GM21360 (cell line): ENCODE measurements around the gene PRIMPOL.
A peak's percentile ranks its signal among the peaks of the same experiment; 100 is the strongest.
"Not testable (repeated sequence)": the region's sequence is repeated elsewhere in the genome, so short reads cannot be mapped to it uniquely, and the experiment has no call there.

Experiments used
- ATAC-seq: cut with Tn5 transposase; IDR thresholded peaks from one replicate; pipeline ENCODE4 v1.9.1; 2021; ENCODE audit warnings: mild to moderate bottlenecking, moderate library complexity; ENCODE audit not compliant: unreplicated experiment

Gene PRIMPOL

DNA sequence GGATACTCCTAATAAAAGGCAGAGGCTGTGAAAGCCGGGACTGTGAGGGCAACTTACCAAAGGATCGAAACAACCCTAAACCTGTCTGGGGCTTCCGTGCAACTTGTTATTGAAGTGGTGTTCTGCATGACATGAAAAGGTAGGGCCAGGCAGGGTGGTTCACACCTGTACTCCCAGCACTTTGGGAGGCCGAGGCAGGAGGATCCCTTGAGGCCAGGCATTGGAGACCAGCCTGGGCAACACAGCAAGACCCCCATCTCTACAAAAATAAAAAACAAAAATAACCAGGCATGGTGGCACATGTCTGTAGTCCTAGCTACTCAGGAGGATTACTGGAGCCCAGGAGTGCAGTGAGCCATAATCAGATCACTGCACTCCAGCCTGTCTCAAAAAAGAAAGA lies 12.6 kb upstream of the PRIMPOL start:
- ATAC-seq = no peak

DNA sequence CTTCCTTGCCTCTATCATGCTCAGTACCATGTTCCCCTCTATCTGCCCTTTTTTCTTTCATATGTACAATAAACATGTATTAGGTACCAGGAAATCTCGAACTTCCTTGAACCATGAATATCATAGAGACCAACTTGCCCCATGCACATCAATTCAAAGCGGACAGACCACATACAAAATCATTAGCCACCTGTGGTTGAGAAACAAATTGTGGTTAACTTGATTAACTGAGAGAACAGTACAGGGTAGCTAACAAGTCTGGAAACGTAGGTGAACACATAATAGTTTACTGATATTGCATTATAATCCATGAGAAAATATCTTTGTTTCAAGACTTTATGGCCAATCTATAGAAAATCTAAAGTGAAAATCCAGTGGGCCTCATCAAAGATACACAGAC lies 8.5 kb upstream of the PRIMPOL start:
- ATAC-seq = no peak

DNA sequence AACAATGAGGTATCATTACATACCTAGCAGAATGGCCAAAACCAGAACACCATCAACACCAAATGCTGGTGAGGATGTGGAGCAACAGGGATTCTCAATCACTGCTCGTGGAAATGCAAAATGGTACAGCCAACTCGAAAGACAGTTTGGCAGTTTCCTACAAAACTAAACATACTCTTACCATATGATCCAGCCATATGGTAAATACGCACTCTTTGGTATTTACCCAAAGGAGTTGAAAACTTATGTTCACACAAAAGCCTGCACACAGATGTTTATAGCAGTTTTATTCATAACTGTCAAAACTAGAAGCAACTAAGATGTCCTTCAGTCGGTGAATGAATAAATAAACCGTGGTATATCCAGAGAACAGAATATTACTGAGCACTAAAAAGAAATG lies 8.1 kb upstream of the PRIMPOL start:
- no peak for ATAC-seq

DNA sequence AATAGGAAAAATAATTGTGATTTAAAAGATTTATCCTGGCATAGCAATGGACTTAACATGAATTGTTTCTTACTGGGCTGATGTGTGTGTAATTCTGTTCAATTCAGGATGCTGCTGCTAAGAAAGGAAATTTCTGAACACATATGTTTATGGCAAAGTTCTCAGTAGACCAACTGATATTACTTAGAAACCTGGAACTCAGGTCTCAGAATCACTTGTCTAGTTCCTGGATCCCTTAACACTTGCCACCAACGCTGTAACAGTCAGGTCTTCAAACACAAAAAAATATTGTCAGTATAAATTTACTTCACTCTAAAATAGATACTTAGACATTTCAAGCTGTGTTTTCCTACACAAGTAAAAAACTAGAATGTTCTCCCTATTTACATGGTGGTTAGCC lies 5.8 kb upstream of the PRIMPOL start:
- ATAC-seq = no peak

DNA sequence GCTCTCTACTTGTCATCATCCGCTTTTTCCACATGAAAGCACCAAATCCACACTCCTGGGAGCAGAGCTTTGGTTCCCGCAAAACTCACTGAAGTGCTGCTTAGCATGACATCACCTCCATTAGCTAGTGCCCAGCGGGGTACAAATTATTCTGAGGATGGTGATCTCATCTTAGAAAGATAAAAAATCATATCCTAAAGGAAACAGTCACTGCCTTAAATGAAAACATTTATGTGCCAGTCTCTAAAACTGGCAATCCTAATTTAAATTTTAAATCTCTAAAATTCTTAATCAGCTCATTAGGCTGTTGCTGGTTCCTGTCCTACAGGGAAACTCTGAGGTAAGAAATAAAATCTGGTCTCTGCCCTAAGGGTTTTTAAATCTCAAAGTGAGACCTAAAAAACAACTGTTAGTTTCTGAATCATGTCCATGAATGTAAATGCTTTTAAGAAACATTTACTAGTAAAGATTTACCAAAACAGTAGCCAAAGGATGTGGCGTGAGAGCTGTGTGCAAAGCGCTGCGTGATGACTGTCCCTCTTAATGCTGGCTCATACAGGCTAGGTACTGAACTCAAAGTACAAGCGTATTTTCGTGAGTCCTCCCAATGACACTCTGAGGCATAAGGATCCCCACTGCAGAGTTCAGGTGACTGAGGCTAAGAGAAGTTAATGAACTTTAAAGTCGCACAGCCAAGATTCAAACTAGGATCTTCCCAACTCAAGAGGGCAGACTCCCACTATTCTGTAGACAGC lies 4.8 kb upstream of the PRIMPOL start:
- no peak for ATAC-seq

DNA sequence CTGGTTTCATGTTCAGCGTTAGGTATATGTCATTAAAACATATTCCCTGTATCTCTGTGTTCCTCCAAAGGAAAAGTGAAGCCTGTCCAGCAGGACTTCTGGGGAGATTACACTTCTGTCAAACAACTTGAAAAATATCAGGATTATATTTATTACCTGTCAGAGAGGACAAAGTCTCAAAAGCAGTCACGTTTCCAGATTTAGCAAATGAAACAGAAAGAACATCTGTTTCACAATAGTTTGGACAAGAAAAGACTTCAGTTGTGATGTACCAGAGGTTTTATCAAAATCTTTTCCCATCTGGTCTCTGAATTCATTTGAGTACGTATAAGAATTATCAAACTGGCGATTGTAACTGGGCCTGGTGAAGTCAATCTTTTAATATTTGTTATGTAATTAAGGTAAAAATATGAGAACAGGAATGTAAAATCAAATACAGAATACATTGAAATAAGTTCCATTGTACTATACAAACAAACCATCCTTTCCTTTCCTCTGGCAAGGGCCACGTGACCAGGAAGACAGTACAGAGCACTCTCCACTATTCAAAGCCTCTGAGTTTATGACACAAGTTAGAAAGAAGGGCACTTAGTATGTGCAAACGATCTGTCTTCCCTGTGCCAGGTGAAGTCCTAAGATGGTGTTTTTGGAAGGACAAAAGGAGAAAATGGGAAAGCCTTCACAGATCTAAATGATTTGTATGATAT lies 3.5 kb upstream of the PRIMPOL start:
- no peak for ATAC-seq

DNA sequence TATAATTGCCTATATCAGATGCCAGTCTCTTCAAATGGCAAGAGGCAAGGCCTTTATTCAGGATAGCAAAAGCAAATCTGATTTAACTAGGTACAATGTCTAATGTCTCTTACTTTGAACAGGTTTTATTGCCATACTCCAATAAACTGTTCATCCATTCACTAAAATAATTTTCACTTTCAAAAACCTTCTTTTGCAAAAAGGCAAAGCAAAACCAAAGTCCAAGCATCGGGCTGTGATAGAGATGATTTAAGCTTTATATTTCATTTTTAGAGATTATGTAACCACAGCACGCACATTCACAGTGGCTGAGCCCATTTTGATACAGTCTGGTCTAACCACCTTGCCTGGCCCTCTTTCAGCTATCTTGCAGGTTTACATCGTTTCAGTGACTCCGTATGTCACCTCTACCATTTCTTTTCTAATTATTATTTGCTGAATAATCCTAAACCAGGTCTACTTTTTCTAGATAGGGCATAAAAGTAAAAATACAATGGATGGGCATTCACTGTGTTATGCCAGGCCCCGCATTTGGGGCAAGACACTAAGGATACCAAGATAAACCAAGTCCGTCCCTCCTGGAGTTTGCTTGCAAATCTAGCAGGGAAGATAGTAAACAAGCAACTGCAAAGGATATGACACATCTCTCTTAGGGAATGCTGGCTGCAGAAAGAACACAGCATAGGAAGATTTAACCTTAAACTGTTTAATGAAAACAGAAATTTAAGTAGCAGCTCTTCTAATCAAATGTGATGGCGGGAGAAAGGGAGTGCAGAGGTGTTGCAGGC lies 2.1 kb upstream of the PRIMPOL start:
- no peak for ATAC-seq

DNA sequence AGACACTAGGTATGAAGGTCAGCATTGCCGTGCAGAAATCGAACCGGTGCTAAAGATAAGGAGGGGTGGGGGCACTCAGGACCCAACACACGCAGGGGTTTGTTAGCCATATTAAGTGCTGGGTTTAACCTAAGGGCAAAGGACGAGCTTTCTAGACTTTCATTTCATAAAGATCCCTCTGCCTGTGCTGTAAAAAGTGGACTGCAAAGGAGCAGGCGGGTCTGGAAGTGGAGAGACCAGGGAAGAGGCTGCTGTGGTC lies 1.6 kb upstream of the PRIMPOL start:
- ATAC-seq = no peak

DNA sequence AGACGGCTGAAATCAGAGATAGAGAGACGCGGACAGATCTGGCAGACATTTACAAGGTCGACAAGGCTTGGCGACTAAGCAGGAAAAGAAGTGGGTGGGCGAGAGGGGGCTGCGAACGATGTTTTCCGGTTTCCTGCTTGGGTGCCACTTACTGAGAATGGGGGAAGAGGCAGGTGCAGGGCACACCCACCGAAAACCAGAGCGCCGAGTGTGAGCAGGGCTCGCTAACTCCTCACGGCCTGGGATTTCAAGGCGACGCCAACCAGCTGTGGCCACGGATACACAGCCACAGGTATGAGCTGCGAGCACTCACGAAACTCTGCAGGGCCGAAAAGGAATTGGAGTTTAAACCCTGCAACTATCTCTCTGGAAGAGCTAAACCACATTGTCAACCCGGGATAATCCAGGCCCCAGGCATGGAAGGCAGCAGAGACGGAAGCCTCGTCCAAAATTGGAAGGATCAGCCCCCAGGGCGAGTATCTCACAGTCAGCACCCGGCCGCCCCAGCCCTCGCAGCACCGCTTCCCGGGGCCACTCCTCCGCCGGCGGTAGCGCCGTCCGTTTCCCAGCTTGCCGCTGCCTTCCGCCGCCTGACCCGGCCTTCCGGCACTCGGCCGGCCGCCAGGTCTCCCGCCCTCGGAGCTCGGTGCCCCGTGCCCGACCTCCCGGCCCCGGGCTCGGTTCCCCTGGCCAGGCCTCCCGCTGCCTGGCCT lies 1.1 kb upstream of the PRIMPOL start:
- peak; percentile 11 for ATAC-seq

DNA sequence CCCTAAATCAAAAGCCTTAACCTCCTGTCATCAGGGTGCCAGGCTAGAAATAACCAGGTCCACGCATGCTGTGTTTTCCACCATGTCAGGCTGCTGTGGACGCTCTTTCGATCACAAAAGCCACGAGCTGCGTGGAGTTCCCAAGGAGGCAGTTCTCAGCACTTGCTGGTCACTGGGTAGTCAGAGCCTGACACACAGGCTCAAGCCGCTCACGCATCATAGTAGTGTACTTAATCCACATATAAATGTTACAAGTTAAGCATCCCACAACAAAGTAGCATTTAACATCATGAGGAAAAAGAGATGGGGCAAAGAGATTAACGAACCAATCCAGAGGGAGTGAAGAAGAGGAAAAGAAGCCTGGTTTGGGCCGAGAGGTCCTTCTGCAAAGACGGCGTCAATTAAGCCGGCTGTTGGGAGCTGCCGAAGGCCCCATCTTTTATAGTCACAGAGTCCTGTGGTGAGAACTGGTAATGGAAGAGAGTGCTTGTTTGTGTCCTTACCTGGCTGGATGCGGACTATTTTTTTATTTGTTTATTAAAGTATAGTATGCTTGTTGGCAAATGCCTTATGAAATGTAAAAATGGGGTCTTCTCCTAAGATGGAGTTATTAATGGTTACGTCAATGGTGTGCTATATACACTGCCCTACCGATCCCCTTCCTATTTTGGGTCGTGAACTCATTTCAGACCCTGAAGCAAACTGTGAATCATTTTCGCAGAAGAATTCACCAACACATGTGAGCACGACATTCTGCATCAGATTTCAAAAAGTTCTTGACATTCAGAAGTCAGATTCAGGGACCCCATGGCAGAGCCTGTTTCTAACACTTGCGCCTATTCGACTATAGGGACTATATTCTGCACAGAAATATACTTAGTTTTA lies 675 bp downstream of the PRIMPOL start:
- peak; percentile 2 for ATAC-seq

DNA sequence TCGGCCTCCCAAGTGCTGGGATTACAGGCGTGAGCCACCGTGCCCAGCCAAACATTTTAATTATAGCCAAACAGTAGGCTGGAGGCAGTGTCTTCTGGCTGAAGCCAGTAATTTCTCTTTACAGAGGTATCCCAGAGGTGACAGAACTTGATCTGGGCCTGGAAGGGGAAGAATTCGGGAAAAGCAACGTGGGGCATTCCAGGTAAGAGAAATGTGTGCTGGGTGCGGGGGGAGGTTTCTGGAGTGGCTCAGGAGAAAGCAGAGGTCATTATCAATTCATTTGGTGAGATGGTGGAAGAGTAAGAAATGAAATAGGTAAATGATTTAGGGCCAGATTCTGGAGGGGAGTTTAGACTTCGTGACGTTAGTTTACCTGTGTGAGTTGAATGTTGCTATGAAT lies 2.4 kb downstream of the PRIMPOL start:
- ATAC-seq = no peak

DNA sequence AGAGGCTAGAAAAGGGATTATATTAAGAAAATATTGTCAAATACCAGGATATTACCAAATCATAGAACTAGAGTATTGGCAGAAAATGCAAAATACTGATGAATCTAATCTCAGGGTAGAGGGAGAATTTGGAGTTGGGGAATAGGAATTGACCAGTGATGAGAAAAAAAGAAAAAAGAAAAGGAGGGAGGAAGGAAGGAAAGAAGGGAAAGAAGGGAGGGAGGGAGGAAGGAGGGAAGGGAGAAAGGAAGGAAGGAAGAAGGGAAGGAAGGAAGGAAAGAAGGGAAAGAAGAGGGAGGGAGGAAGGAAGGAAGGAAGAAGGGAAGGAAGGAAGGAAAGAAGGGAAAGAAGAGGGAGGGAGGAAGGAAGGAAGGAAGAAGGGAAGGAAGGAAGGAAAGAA lies 3.1 kb downstream of the PRIMPOL start:
- ATAC-seq = not testable (repeated sequence)

DNA sequence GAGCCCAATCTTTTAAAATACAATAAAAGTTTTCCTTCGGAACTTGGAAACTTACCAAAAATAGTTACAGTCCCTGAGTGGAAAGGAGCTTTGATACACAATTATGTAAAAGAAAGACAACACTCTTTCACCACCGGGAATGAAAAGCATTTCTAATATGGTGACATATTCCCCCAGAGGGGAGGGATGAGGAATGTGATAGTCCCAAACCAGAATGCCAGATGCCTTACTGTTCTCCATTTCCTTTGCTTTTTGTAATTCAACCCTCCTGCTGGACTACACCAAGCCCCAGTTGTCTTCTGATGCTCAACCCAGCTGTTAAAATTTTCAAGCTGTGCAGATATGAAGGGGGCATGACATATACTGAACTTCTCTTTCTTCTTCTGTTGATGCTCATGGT lies 4.1 kb downstream of the PRIMPOL start:
- ATAC-seq = no peak

DNA sequence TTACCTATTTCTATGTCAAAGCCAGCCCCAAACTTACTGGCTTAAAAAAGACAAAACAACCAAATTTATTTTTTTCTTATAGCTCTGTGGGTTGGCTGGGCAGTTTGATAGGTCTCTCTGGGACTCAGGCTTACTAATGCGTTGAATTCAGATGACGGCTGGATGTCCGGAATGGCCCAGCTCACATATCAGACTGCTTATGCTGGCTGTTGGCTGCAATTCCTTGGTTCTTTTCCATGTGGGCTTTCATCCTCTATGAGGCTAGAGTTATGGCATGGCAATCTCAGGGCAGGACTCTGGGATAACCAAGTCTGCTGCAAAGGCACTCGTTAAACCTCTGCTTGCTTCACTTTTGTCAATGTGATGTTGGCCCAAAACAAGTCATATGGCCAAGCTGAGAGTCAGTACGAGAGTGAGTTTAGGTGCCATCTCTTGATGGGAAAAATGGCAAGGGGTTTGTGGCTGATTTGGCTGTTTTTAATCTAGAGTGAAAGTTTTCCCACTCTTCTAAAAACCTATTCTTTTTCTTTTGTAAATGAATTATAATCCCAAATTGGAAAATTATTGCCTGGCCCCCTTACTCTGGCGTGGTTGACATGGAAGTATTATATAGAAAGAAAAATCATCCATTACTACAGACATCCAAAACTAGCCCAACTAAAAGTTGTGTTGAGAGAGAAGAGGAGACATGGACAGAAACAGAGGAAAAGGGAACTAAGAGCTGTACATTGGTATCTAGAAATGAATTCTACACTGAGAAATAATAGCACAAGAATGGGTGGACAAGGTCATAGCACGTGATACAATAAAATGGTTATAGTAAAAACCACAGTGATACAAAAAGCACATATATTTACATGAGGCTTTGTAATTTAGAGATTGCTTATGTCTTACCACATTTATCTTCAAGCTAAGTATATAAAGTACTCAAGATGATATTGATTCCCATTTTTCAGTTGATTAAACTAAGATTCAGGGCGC lies 6.6 kb downstream of the PRIMPOL start:
- no peak for ATAC-seq

DNA sequence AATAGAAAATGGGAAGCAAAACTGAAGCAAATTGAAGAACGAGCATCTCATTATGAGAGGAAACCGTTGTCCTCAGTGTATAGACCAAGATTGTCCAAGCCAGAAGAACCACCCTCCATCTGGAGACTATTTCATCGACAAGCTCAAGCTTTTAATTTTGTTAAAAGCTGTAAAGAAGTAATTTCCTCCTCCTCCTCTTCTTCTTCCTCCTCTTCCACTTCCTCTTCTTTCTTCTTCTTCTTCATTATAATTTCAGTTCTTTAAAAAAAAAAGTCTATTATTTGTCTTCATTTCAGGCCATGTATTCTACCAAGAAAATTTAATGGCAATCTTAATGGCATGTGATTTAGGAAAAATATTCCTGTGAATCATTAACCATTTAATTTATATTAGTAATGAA lies 7.6 kb downstream of the PRIMPOL start:
- no peak for ATAC-seq

DNA sequence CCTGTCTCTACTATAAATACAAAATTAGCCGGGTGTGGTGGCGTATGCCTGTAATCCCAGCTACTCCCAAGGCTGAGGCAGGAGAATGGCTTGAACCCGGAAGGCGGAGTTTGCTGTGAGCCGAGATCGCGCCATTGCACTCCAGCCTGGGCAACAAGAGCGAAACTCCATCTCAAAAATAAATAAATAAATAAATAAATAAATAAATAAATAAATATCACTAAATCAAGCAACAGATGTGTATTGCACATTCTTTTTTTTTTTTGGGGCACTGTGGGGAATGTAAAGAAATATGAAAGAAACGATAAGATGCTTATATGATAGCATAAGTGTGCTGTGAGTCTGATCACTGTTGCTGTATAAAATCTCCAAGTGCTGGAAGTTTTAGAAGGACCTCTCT lies 8.3 kb downstream of the PRIMPOL start:
- ATAC-seq = not testable (repeated sequence)

DNA sequence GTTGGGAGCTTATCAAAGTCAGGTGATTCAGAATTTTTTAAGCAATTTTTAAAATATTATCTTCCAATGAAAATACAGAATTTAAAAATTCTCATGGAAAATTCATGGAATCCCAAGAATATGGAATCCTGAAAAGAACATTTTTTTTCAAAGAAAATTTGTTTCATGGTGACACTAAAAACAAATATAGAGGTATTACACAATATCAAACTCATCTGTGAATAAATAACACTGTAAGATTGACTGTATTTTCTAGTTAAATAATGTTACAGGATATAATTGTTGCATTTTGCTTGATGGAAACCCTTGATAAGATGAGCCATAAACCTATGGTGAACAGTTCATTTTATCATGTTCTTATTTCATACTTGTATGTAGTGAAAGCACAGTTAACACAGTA lies 11.4 kb downstream of the PRIMPOL start:
- ATAC-seq = no peak

DNA sequence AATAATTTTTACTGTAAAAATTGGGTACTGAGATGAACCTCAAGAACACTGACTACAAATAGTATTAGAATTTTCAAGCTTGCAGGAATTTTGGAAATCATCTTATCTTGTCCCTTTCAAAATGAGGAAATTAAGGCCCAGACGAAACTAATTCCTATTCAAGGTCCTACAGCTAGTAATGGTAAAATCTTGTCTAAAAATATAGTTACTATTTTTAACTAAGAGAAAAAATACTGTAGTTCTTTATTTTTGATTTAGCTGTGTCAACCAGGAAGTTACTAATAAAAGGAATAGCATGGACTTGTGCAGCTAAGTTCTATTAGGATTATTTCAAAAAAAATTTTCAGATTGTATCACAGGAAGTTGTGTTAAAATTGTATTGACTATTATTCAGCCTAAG lies 12.7 kb downstream of the PRIMPOL start:
- ATAC-seq = no peak

DNA sequence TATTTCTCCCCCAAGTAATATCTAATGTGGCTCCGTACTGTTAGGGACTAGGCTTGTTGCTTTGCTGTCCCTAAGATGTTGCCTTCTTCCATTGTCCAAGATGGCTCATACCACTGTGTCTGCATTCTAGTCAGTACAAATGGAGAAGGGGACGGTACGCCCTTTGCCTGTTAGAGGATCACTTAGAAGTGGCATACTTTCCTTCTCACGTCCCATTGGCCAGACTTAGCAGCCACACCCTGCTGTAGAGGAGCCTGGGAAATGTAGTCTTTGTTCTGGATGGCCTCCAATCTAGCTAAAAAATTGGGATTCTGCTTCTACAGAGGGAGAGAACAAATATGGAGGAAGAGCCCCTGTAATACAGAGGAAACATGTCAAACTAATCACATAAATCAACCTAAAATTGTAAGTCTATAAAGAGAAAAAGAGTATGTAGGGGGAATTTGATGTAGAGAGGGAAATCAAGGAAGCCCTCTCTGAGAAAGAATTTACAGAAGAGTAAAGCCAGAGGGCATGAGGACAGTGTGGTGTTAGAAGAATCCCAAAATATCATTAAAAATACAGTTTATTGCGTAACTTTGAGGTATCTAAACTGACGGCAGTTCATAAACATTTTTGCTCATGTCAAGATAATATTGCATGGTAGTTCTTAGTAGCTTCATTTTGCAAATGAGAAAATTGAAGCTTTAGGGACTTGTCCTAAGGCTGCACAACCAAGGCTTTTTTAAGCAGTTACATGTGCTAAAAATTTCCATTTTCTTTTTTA lies 15.1 kb downstream of the PRIMPOL start:
- ATAC-seq = no peak
